Measurements from ENCODE around the gene IRF7. TPM values are rescaled to one million over a fixed set of nuclear protein-coding genes. Genes with fewer than 3 reads are reported as not detected.

IRF7 gene
- total and polyA plus RNA-seq, 2 experiments from 2014 or later: 12.3 to 17.3 TPM

GRCh38 chr11:646214-646613 lies 30.5 kb upstream of the IRF7 start:
- H2AFZ ChIP-seq: no peak overlapping the region
- H3K36me3 ChIP-seq (ENCODE audit: insufficient read depth): no peaks in the 10 kb centered on the region
- no peaks in the 10 kb centered on the region for H3K27me3 ChIP-seq (ENCODE audit: insufficient read depth)
- no peaks in the 10 kb centered on the region for H3K9me3 Mint-ChIP-seq
- no peaks in the 10 kb centered on the region for H3K9me2 ChIP-seq (ENCODE audit: insufficient read depth)
- no peak overlapping the region for H3K27ac ChIP-seq (ENCODE audit: low read depth)
- peaks cover 28% of the 10 kb centered on the region for H3K36me3 Mint-ChIP-seq (ENCODE audit: low read depth)
- no peak for ATAC-seq
- H3K27ac Mint-ChIP-seq: no peak overlapping the region
- no peak overlapping the region for H3K4me2 ChIP-seq
- H3K4me1 ChIP-seq (ENCODE audit: insufficient read depth): no peaks in the 10 kb centered on the region; the same call in 1 of the 2 replicates
- DNase-seq (ENCODE audit: low spot score): no peak
- H3K4me1 Mint-ChIP-seq: peaks cover 6% of the 10 kb centered on the region; the same call in 2 of the 3 replicates
- H4K20me1 ChIP-seq (replicated peaks; ENCODE audit: insufficient read depth): no peaks in the 10 kb centered on the region
- 0 out of 2 replicates have a peak, but pooled peaks cover 5% of the 10 kb centered on the region for H3F3A ChIP-seq (replicated peaks; ENCODE audit: low read depth)
- H3K27me3 Mint-ChIP-seq (ENCODE audit: insufficient read depth, low read depth, poor library complexity): peaks cover 17% of the 10 kb centered on the region
- TF ChIP-seq ETS1 (IDR thresholded peaks at IDR 0.05): no peak
- no peak for TF ChIP-seq ZNF462 (CRISPR knock-in tag; IDR thresholded peaks at IDR 0.05)
- no peak for TF ChIP-seq POLR2AphosphoS5 (IDR thresholded peaks at IDR 0.05; ENCODE audit: low read depth)
- TF ChIP-seq ZNF114 (CRISPR knock-in tag; IDR thresholded peaks at IDR 0.05): no peak
- TF ChIP-seq ZNF331 (CRISPR knock-in tag; IDR thresholded peaks at IDR 0.05; ENCODE audit: low read depth): no peak
- no peak overlapping the region for H3K4me3 ChIP-seq
- no peak overlapping the region for H3K4me3 Mint-ChIP-seq
- H3K79me2 ChIP-seq (replicated peaks; ENCODE audit: insufficient read depth): no peaks in the 10 kb centered on the region
